Tibial nerve (tissue), 4 donors: ENCODE data around the gene ASTN2.

Experiments
- EP300 ChIP-seq, 2 donors: sonication (generic); formaldehyde crosslinking; IDR thresholded peaks; one replicate each; pipeline ENCODE4 v1.6.1; 2017; ENCODE audit warnings: antibody characterized with exemption in 2 of 2, mild to moderate bottlenecking in 1 of 2
- TF ChIP-seq, protein P1 (sequence below), 5 experiments: fragments of 200-600 bp in 3 of 5; fragments of 450-650 bp in 2 of 5; sonication (generic) in 3 of 5; IDR thresholded peaks; one replicate each; pipeline ENCODE4 v1.5.1; 2016 to 2019; ENCODE audit warnings: antibody characterized with exemption in 5 of 5, mild to moderate bottlenecking in 3 of 5, moderate library complexity in 2 of 5

DNA sequence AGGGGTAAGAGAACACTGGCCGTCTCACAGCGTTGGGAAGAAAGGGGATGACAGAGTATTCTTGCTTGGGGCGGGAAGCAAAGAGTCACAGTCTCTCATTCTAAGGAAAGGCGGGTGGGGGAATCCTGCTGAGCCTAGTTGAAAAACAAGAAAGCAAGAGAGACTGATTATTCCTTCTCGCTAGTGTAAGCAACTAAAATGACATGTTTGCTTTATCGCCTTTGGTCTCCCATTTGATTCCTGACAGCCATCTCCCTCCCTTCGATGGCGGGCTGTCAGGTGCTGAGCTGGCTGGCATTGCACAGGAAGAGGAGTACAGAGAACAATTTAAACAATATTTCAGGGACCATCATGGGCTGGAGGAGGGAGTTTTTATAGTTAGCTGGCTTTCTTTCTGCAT lies 331.3 kb downstream of the ASTN2 start:
- TF ChIP-seq, protein P1, sequence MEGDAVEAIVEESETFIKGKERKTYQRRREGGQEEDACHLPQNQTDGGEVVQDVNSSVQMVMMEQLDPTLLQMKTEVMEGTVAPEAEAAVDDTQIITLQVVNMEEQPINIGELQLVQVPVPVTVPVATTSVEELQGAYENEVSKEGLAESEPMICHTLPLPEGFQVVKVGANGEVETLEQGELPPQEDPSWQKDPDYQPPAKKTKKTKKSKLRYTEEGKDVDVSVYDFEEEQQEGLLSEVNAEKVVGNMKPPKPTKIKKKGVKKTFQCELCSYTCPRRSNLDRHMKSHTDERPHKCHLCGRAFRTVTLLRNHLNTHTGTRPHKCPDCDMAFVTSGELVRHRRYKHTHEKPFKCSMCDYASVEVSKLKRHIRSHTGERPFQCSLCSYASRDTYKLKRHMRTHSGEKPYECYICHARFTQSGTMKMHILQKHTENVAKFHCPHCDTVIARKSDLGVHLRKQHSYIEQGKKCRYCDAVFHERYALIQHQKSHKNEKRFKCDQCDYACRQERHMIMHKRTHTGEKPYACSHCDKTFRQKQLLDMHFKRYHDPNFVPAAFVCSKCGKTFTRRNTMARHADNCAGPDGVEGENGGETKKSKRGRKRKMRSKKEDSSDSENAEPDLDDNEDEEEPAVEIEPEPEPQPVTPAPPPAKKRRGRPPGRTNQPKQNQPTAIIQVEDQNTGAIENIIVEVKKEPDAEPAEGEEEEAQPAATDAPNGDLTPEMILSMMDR (IDR thresholded peaks at IDR 0.05): no peak
- TF ChIP-seq EP300 (IDR thresholded peaks at IDR 0.05): no peak
